PC-9 (cell line): ENCODE data around the gene ASB5. TPM values are rescaled to one million over a fixed set of nuclear protein-coding genes. Genes with fewer than 3 reads are reported as not detected.
"Not testable (repeated sequence)": the region's sequence is repeated elsewhere in the genome, so short reads cannot be mapped to it uniquely, and the experiment has no call there.

Experiments
- BruUV-seq: library from RNA; stranded (reverse); fragments of 400-500 nt; replicated peaks from 2 replicates; lab custom pipeline; 2021; lab: Mats Ljungman, UMichigan
- CTCF ChIA-PET: fragments of 300-600 bp; sonication (Branson Sonifier 250); formaldehyde crosslinking; loops from one replicate; lab custom pipeline; 2022; ENCODE audit warnings: antibody characterized with exemption; lab: Charles Lee
- POLR2A ChIA-PET: fragments of 300-600 bp; sonication (Branson Sonifier 250); formaldehyde crosslinking; loops from one replicate; lab custom pipeline; 2022; ENCODE audit warnings: antibody characterized with exemption; ENCODE audit not compliant: unreplicated experiment; lab: Charles Lee
- DNase-seq, 2 experiments: peaks; one replicate each; pipeline versions ENCODE4 v3.0.0 to v3.0.0-alpha.2; 2015 to 2022; ENCODE audit warnings: mixed read lengths in 1 of 2
- H2AFZ ChIP-seq: fragments of 200-600 bp; sonication (generic); 2 replicates; pipeline ENCODE4 v1.8.1; 2017; ENCODE audit warnings: antibody characterized with exemption
- H3F3A ChIP-seq: fragments of 200-600 bp; sonication (generic); 2 replicates; pipeline ENCODE4 v1.8.1; 2017; ENCODE audit warnings: antibody characterized with exemption, mild to moderate bottlenecking, low read depth; ENCODE audit not compliant: insufficient read depth
- H3K27ac ChIP-seq: fragments of 200-600 bp; sonication (generic); 2 replicates; pipeline ENCODE4 v1.6.1; 2016; ENCODE audit warnings: mixed run types
- H3K27me3 ChIP-seq: fragments of 200-600 bp; sonication (generic); 2 replicates; pipeline ENCODE4 v1.6.1; 2016; ENCODE audit warnings: low read depth, mixed run types; ENCODE audit not compliant: insufficient read depth
- H3K36me3 ChIP-seq: fragments of 200-600 bp; sonication (generic); 2 replicates; pipeline ENCODE4 v1.6.1; 2016; ENCODE audit warnings: low read depth, mixed run types
- H3K4me1 ChIP-seq: fragments of 200-600 bp; sonication (generic); replicated peaks from 2 replicates; pipeline ENCODE4 v1.6.1; 2016; ENCODE audit warnings: mixed run types; ENCODE audit not compliant: insufficient read depth
- H3K4me2 ChIP-seq: fragments of 200-600 bp; sonication (generic); 2 replicates; pipeline ENCODE4 v1.6.1; 2017; ENCODE audit warnings: mixed run types
- H3K4me3 ChIP-seq: fragments of 200-600 bp; sonication (generic); 2 replicates; pipeline ENCODE4 v1.6.1; 2016; ENCODE audit warnings: mixed run types
- H3K79me2 ChIP-seq: fragments of 200-600 bp; sonication (generic); 2 replicates; pipeline ENCODE4 v1.6.1; 2017; ENCODE audit warnings: low read depth, mixed run types
- H3K9me2 ChIP-seq: fragments of 200-600 bp; sonication (generic); 2 replicates; pipeline ENCODE4 v1.8.1; 2017; ENCODE audit warnings: mild to moderate bottlenecking; ENCODE audit not compliant: insufficient read depth
- H3K9me3 ChIP-seq: fragments of 200-600 bp; sonication (generic); 2 replicates; pipeline ENCODE4 v1.8.1; 2016; ENCODE audit warnings: low read depth; ENCODE audit not compliant: insufficient read depth
- H4K20me1 ChIP-seq: fragments of 200-600 bp; sonication (generic); 2 replicates; pipeline ENCODE4 v1.8.1; 2017; ENCODE audit not compliant: insufficient read depth
- EZH2 ChIP-seq: fragments of 200-600 bp; sonication (generic); IDR thresholded peaks from 2 replicates; pipeline ENCODE4 v1.8.0; 2017; ENCODE audit warnings: antibody characterized with exemption, low read depth
- intact Hi-C: fragments of 100-400 bp; cut with micrococcal nuclease; formaldehyde crosslinking; loops from one replicate; pipeline ENCODE4 v1.10.0; 2022; ENCODE audit not compliant: unreplicated experiment
- total RNA-seq: library from RNA; stranded (reverse); gene quantifications from 2 replicates; pipeline ENCODE4 v1.2.3, GENCODE V29; 2021
- TF ChIP-seq, protein P1 (sequence below): fragments of 200-600 bp; sonication (generic); conservative IDR thresholded peaks from 2 replicates; pipeline ENCODE4 v1.6.1; 2017; ENCODE audit warnings: mixed run types, antibody characterized with exemption, mild to moderate bottlenecking, moderate library complexity

The ASB5 gene
- total RNA-seq, 1 experiment from 2014 or later, result not detected

DNA sequence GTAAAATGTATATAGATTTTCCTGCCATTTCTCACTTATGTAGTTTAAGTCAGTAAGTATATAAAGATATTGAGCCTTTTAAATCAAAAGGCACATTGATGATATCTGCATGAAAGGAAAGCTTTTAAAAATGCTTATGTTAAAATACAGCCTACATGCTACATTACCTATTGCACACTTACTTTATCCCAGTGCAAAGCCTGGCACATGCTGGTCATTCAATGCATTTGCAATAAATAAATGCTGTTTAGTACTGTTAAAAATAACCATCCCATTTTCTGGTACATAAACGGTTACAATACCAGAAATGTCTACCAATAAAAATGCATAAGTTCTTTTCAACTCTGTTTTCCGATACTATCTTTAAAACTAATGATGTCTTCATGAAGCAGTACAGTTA, 51.5 kb downstream of the ASB5 start:
- Histone ChIP-seq H3K36me3 (no peaks in the 10 kb centered on the region), H4K20me1 (no peaks in the 10 kb centered on the region), H2AFZ (no peak overlapping the region), H3F3A (no peaks in the 10 kb centered on the region), H3K79me2 (no peaks in the 10 kb centered on the region), H3K27me3 (no peaks in the 10 kb centered on the region), H3K27ac (no peak overlapping the region), H3K4me1 (no peaks in the 10 kb centered on the region), H3K4me3 (no peak overlapping the region), H3K9me2 (no peaks in the 10 kb centered on the region), H3K4me2 (no peak overlapping the region), H3K9me3 (no peaks in the 10 kb centered on the region)
- no peak for DNase-seq
- BruUV-seq, result no TSS peak
- intact Hi-C loops, result no loop called here
- TF ChIP-seq, protein P1, sequence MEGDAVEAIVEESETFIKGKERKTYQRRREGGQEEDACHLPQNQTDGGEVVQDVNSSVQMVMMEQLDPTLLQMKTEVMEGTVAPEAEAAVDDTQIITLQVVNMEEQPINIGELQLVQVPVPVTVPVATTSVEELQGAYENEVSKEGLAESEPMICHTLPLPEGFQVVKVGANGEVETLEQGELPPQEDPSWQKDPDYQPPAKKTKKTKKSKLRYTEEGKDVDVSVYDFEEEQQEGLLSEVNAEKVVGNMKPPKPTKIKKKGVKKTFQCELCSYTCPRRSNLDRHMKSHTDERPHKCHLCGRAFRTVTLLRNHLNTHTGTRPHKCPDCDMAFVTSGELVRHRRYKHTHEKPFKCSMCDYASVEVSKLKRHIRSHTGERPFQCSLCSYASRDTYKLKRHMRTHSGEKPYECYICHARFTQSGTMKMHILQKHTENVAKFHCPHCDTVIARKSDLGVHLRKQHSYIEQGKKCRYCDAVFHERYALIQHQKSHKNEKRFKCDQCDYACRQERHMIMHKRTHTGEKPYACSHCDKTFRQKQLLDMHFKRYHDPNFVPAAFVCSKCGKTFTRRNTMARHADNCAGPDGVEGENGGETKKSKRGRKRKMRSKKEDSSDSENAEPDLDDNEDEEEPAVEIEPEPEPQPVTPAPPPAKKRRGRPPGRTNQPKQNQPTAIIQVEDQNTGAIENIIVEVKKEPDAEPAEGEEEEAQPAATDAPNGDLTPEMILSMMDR, result no peak
- POLR2A ChIA-PET, result no interaction called here
- CTCF ChIA-PET, result no interaction called here

DNA sequence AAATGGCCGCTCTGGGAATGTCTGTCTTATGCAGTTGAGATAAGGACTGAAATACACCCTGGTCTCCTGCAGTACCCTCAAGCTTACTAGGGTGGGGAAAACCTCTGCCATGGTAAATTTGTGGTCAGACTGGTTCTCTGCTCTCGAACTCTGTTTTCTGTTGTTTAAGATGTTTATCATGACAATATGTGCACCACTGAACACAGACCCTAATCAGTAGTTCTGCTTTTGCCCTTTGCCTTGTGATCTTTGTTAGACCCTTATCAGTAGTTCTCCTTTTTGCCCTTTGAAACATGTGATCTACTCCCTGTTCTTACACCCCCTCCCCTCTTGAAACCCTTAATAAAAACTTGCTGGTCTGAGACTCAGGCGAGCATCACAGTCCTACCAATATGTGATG, 56.7 kb downstream of the ASB5 start:
- H3F3A ChIP-seq, BruUV-seq, H3K79me2 ChIP-seq, H3K4me1 ChIP-seq, H3K4me2 ChIP-seq, H3K9me2 ChIP-seq, DNase-seq, H3K36me3 ChIP-seq, H3K27me3 ChIP-seq, intact Hi-C loops, H3K27ac ChIP-seq, H4K20me1 ChIP-seq, H2AFZ ChIP-seq, H3K4me3 ChIP-seq, H3K9me3 ChIP-seq, POLR2A ChIA-PET, CTCF ChIA-PET: not testable (repeated sequence)

DNA sequence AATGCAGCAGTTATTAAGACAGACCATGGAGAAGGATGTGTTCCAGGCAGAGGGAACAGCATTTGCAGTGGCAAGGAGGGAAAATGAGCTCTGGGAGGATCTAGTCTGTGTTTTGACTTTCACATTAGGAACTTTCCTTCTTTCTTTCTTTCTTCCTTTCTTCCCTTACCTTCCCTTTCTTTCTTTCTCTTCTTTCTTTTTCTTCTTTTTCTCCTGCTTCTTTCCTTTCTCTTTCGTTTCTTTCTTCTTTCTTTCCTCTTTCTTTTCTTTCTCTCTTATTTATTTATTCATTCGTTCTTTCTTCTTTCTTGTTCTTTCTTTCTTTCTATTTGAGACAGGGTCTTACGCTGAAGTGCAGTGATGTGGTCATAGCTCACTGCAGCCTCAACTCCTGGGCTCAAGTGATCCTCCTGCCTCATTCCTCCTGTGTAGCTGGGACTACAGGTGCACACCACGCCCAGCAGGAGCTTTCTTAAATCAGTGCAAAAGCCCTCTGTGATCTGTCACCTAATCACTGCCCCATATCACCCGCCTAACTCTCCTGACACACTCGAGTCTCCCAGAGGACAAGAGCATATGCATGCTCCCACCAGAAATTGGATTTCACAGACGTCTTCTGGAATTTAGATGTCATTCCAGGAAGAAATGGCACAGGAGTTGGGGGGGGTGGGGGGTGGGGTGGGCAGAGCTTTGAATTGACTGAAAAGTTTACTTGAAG, 58.3 kb downstream of the ASB5 start:
- H4K20me1 ChIP-seq, result no peaks in the 10 kb centered on the region
- BruUV-seq, result no TSS peak

More for the DNA sequence above, 58.3 kb downstream of the ASB5 start:
- intact Hi-C loops, result no loop called here
- Histone ChIP-seq H3F3A (no peaks in the 10 kb centered on the region), H3K9me2 (no peaks in the 10 kb centered on the region), H3K4me3 (no peak overlapping the region), H3K27ac (no peak overlapping the region), H3K79me2 (no peaks in the 10 kb centered on the region), H3K36me3 (no peaks in the 10 kb centered on the region), H2AFZ (no peak overlapping the region), H3K27me3 (no peaks in the 10 kb centered on the region), H3K4me2 (no peak overlapping the region), H3K4me1 (no peaks in the 10 kb centered on the region), H3K9me3 (no peaks in the 10 kb centered on the region)
- TF ChIP-seq EZH2, result no peak
- TF ChIP-seq, protein P1, result no peak
- ChIA-PET CTCF (no interaction called here), POLR2A (no interaction called here)
- no peak for DNase-seq
